ENCODE measurements around the gene DDB1.

DDB1 gene

DNA sequence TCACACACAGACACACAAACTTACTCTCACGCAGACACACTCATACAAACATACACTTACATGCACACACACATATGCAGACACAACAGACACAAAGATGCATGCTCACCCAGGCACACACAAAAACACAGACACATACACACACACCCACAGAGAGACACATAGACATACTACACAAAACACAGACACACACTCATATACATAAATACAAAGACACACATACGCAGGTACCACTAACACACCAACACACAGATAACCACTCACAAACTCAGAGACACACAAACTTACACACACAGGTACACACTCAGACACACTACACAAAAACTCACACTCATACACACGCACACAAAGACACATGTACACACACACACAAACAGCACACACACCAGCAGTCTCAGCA lies 60.2 kb downstream of the DDB1 start:
- intact Hi-C loops (cut with DNase I; ENCODE audit: low total_unique reads): no loop called here
- H3K4me1 ChIP-seq: no peaks in the 10 kb centered on the region
- H3K27ac ChIP-seq: no peak overlapping the region
- no peak for DNase-seq
- H3K27me3 ChIP-seq: no peaks in the 10 kb centered on the region
- no peaks in the 10 kb centered on the region for H3K36me3 ChIP-seq
- no peak overlapping the region for H3K4me3 ChIP-seq
- H3K9me3 ChIP-seq: no peaks in the 10 kb centered on the region
- TF ChIP-seq, protein P1, sequence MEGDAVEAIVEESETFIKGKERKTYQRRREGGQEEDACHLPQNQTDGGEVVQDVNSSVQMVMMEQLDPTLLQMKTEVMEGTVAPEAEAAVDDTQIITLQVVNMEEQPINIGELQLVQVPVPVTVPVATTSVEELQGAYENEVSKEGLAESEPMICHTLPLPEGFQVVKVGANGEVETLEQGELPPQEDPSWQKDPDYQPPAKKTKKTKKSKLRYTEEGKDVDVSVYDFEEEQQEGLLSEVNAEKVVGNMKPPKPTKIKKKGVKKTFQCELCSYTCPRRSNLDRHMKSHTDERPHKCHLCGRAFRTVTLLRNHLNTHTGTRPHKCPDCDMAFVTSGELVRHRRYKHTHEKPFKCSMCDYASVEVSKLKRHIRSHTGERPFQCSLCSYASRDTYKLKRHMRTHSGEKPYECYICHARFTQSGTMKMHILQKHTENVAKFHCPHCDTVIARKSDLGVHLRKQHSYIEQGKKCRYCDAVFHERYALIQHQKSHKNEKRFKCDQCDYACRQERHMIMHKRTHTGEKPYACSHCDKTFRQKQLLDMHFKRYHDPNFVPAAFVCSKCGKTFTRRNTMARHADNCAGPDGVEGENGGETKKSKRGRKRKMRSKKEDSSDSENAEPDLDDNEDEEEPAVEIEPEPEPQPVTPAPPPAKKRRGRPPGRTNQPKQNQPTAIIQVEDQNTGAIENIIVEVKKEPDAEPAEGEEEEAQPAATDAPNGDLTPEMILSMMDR (IDR thresholded peaks at IDR 0.05): no peak

DNA sequence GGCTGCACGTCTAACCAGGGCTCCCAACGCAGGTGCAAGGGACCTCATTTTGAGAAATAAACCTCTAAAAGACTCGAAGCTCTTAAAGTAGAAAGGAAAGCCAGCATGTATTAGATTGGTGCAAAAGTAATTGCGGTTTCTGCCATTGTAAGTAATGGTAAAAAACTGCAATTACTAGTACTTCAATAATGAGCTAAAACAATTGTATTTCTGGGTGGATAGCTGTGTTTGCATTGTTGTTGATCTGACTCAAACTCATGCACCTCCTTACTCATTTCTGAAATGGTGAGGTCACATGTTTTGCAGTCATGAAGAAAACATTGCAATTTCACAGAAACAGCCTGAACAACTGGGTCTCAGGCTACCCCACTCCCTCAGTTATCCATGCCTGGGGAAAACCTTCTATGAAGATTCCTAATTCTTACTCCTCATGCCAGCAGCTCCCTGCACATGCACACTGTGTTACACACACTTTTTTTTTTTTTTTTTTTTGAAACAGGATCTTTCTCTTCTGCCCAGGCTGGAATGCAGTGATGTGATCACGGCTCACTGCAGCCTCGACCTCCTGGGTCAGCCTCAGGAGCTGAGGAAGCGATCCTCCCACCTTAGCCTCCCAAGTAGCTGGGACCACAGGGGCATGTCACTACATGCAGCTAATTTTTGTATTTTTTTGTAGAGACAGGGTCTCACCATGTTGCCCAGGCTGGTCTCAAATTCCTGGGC lies 62.4 kb downstream of the DDB1 start:
- Histone ChIP-seq H3K27ac (no peak overlapping the region), H3K4me3 (no peak overlapping the region), H3K9me3 (no peaks in the 10 kb centered on the region), H3K27me3 (no peaks in the 10 kb centered on the region), H3K4me1 (no peaks in the 10 kb centered on the region), H3K36me3 (no peaks in the 10 kb centered on the region)
- no peak for DNase-seq
- intact Hi-C loops (cut with DNase I; ENCODE audit: low total_unique reads): no loop called here
- TF ChIP-seq, protein P1 (IDR thresholded peaks at IDR 0.05): no peak

DNA sequence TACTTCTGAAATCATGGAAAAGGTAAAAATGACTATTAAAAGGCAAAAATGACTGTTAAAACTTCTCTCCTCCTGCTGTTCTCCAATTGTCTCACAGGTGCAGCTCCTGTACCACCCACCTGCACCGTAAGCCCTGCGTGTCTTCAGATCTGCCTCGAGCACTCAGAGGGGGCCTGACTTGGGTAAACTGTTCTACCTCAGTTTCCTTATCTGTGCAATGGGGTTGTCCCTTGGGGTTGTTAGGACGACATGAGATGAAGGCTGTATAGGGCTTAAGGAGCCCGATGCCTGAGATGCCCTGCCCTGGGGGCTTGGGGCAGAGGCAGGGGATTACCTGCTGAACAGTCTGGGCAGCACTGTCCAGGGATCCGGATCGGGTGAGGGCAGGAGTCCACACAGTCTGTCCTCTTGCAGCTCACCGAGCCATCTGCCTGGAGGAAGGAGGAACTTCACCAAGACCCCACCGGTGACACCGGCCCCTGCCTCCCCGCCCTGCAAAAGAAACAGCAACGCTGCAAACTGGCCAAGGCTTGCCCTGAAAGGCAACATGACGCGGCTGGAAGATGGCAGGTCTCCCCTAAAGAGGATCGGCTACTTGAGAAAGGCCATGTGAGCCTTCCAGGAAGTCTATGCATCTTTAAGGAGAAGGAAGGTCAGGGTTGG lies 64.2 kb downstream of the DDB1 start:
- Histone ChIP-seq H3K27ac (no peak overlapping the region), H3K27me3 (no peaks in the 10 kb centered on the region), H3K9me3 (no peaks in the 10 kb centered on the region), H3K4me3 (no peak overlapping the region), H3K36me3 (no peaks in the 10 kb centered on the region), H3K4me1 (no peaks in the 10 kb centered on the region)
- intact Hi-C loops (cut with DNase I; ENCODE audit: low total_unique reads): no loop called here
- DNase-seq: no peak
- TF ChIP-seq, protein P1 (IDR thresholded peaks at IDR 0.05): no peak

DNA sequence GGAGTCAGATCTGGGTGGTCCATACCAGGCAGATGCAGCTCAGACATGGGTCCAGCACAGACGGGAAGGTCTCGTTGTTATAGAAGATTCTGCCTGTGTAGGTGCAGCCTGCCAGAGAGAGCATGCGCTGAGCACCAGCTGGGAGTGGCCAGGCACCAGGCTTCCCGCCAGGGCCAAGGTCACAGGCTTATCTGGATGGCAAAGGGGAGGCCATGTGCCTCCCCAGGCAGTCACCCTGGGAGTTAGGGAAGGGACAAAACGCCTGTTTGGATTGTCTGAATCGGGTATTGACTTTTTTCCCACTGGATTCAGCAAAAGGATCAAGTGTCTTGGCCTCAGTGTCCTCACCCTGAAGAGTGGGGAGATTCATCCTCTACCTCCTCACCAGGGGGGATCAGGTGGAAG lies 65.5 kb downstream of the DDB1 start:
- Histone ChIP-seq H3K27me3 (no peaks in the 10 kb centered on the region), H3K9me3 (no peaks in the 10 kb centered on the region), H3K36me3 (no peaks in the 10 kb centered on the region), H3K4me1 (no peaks in the 10 kb centered on the region), H3K4me3 (no peak overlapping the region), H3K27ac (no peak overlapping the region)
- TF ChIP-seq, protein P1 (IDR thresholded peaks at IDR 0.05): no peak
- intact Hi-C loops (cut with DNase I; ENCODE audit: low total_unique reads): no loop called here
- DNase-seq: no peak

DNA sequence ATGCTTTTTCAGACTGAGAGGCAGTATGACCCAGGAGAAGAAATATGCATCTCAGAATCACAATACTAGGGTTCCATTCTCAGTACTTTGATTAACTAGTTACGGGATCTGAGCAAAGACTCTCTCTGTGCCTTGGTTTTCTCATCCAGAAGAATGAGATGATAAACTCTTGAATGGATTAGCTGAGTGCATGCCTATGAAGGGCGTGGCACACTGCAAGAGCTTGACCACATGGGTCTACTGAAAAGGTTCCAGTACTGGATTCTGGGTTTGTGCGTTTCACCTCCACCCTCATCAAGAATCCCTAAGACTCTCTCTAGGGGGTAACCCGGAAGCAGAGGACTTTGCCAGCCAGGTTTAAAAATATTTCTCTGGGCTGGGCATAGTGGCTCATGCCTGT lies 66.3 kb downstream of the DDB1 start:
- TF ChIP-seq, protein P1 (IDR thresholded peaks at IDR 0.05): no peak
- Histone ChIP-seq H3K9me3 (no peaks in the 10 kb centered on the region), H3K27ac (no peak overlapping the region), H3K27me3 (no peaks in the 10 kb centered on the region), H3K4me1 (no peaks in the 10 kb centered on the region), H3K36me3 (no peaks in the 10 kb centered on the region), H3K4me3 (no peak overlapping the region)
- intact Hi-C loops (cut with DNase I; ENCODE audit: low total_unique reads): no loop called here
- no peak for DNase-seq

All from tibial artery (tissue), 4 donors.